ENCODE results near the gene NXNL1. TPM values are rescaled to one million over a fixed set of nuclear protein-coding genes. Genes with fewer than 3 reads are reported as not detected.

Gene NXNL1
- polyA plus RNA-seq, 3 donors = not detected

DNA sequence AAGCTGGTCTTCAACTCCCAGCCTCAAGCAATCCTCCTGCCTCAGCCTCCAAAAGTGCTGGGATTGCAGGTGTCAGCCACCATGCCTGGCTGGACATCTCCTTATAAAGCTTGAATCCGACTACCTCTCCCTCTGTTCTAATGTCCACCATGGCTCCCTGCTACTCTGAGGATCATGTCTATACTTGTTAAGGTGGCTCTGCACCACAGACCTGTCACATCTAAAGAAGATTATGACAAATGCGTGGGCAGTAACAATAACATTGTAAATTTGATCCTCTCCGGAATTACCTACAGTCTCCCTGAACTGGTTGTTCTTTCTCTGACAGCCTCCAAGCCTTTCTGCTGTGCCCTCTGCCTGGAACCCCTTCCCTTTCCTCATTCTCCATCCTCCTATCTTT is 1.8 kb downstream of the NXNL1 start:
- no peak for DNase-seq (ENCODE audit: low read depth in 3 of 3, low spot score in 2 of 3)

DNA sequence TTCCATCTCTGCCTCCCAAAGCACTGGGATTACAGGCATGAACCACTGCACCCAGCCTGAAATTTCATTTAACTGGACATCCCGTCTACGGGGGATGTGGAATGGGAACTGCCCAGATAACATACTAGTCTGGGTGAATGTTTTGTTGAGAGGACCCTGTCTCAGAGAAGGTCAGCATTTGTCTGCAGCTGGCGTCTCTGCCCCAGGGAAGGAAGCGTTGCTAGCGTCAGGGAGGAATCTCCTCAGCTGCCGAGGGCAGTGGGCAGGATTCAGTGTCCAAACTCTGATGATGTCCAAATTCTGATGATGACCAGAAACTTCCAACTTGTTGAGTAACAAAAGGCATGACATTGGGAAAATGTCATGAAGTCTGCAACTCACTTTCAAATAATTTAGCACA is 3.1 kb downstream of the NXNL1 start:
- no peak for DNase-seq (ENCODE audit: low read depth in 3 of 3, low spot score in 2 of 3)

DNA sequence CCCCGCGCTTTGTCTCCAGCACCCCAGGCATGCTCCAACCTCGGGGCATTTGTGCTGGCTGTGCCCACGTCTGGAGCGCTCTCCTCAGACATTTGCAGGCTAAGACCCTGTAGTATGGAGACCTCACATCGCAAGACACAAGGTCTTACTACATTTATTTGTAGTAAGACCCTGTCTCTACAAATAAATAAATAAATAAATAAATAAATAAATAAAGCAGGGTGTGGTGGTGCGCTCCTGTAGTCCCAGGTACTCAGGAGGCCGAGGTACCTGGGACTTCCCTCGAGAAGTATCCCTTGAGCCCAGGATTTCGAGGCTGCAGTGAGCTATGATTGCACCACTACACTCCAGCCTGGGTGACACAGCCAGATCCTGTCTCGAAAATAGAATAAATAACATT is 4.6 kb downstream of the NXNL1 start:
- DNase-seq (ENCODE audit: low read depth in 3 of 3, low spot score in 2 of 3) = no peak

DNA sequence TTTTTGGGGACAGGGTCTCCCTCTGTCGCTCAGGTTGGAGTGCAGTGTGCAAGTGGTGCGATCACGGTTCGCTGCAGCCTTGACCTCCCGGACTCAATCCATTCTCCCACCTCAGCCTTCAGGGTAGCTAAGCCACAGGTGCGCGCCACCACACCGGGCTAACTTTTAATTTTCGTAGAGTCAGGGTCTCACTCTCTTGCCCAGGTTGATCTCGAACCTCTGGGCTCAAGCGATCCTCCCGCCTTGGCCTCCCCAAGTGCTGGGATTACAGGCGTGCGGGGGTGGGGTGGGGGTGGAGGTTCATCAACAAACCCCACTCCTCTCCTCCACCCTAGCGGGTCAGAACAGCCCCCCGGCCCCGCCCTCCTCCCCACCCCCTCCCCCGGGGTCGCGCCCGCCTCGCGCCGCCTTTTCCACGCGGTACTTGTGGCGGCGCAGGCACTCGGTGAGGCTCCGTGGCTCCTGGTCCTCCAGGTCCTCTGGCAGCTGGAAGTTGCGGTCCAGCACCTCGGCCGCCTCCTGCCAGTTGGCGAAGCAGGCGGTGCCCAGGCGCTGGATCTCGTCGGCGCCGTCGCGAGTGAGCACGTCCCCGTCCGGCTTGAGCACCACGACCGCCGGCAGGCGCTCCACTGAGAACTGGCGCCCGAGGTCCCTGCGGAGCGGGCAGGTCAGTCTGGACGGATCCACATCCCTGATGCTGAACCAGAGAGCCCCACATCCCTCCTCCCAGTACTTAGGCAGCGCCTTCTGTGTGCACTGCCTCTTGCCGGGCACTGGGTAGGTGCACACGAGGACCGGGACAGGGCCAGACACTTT is 5.2 kb downstream of the NXNL1 start:
- DNase-seq (ENCODE audit: low read depth in 3 of 3, low spot score in 2 of 3) = no peak

DNA sequence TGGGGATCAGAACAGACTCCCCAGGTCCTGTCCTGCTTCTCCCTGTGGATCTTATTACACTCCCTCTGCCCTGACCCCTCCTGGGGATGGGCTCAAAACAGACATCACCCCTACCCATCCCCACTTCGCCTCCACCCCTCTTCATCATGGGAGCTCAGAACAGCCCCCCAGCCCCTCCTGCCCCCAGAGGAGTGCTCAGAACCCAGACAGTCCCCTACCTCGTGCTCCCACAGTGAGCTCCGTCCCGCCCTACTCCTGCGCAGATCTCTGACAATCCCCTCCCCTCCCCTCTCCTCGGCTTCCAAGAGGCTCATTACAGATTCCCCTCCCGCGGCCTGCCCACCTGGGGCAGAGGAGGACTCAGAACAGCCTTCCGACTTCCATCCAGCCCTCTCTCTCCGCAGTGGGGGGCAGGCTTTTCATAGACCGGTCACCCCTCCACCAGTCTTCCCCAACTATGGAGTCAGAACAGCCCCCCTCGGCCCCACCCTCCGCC is 6.1 kb downstream of the NXNL1 start:
- DNase-seq (ENCODE audit: low read depth in 3 of 3, low spot score in 2 of 3) = no peak

DNA sequence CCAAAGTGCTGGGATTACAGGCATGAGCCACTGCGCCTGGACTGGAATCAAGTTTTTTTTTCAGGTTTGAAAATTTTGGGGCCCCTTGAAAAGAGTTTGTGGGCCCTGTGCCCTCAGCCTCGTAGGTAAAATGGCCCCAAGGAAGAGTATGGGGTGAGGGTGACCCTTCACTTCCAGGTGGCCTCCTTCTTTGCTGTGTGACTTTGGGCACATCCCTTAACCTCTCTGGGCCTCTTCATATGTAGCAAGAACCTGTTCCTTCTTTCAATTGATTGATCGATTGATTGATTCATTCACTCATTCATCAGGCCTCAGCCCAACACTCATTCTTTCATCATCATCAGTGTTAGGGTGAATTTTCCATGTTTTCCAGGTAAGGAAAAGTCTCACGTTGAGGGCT is 8.9 kb downstream of the NXNL1 start:
- no peak for DNase-seq (ENCODE audit: low read depth in 3 of 3, low spot score in 2 of 3)

DNA sequence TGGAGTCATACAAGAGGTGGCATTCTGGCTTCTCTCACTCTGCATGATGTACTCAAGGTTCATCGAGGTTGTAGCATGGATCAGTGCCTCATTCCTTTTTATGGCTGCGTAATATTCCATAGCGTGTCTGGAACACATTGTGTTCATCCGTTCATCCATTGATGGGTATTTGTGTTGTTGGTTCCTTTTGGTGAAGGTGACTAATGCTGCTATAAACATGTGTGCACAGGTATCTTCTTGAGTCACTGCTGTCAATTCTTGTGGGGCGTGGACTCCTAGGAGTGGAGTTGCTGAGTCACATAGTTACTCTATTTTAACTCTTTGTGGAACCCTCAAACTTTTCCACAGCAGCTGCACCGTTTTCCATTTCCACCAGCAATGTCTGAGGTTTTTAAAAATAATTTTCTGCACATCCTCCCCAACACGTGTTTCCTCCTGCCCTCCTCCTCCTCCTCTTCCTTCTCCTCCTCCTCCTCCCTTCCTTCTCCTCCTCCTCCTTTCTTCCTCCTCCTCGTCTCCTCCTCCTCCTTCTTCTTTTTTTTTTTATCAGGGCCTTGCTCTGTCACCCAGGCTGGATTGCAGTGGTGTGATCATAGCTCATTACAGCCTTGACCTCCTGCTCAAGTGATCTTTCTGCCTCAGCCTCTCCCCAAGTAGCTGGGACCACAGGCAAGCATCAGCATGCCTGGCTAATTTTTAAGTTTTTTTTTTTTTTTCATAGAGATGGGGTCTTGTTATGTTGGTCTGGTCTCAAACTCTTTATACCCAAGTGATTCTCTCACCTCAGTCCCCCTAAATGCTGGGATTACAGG is 10.3 kb downstream of the NXNL1 start:
- no peak for DNase-seq (ENCODE audit: low read depth in 3 of 3, low spot score in 2 of 3)

DNA sequence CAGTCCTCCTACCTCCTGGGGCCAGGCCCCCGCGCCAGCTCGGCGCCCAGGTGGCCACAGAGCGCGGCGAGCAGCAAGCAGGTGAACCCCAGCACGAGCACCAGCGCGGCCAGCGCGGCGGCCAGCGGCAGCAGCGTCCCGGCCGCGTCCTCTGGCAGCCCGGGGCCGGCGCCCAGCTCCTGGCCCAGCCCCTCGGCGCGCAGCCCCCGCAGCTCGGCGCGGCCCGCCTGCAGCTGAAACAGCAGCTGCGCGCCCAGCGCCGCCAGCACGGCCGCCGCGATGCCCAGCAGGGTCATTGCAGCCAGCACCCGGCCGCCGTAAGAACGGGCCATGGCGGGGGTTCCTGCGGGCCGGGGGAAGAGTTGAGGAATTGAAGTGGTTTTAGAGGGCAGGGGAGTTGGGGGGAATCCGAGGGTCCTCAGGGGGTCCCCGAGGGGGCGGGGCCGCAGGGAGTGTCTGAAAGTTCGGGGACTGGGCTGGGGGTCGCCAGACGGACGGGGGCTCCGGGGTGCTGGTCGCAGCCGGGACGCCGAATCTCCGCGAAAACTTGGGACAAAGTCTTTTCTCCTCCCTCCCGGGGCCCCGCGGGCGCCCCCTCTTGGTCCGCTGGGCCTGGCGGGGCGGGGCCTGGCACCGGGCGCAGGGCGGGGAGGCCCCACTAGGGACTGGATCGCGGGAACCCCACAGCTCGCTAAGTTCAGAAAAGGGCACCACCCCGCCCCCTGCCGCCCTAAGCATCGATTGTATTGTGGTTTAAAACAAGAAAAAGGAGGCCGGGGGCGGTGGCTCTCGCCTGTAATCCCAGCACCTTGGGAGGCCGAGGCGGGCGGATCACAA is 12.4 kb downstream of the NXNL1 start, which contains the start of gene TMEM221:
TSS of gene TMEM221 (minus strand) at position 538 of the 837 bp plus-strand sequence. CDS start at position 332, 206 bp downstream.
- DNase-seq (ENCODE audit: low read depth in 3 of 3, low spot score in 2 of 3) = no peak

DNA sequence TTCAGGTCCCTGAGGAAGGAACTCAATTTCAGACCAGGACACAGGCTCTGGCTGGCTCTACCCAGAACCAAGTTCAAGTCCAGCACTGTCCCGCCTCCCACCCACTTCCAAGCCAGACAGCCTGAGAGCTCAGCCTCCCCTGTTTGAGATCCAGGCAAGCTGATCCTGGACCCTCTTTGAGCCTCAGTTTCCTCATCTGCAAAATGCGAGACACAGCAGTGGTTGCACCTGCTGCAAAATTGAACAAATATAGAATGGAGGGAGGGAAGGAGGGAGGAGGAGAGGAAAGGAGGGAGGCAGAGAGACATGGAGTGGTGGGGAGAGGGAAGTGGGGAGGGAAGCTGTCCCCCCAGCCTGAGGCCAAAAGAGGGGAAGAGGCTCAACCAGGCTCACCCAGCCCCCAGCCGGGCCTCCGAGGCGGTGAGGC is 13.0 kb downstream of the NXNL1 start:
- DNase-seq (ENCODE audit: low read depth in 3 of 3, low spot score in 2 of 3) = no peak

DNA sequence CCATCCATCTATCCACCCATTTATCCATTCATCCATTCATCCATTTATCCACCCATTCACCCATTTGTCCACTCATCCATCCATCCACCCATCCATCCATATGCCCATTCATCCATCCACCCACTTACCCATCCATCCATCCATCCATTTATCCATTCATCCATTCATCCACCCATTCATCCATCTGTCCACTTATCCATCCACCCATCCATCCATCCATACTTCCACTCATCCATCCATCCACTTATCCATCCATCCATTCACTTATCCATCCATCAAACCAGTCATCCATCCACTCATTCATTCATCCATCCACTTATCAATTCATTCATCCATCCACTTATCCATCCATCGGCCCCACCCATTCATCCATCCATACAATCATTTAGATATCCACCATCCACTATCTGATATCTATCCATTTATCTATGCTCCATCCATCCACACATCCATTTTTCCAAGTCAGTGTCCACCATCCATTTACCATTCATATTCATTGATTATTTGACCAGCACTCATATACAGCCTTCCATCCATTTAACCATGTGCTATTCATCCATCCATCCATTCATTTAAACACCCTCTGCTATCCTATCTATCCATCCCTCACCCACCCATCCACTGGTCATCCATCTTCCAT is 15.1 kb downstream of the NXNL1 start:
- no peak for DNase-seq (ENCODE audit: low read depth in 3 of 3, low spot score in 2 of 3)

DNA sequence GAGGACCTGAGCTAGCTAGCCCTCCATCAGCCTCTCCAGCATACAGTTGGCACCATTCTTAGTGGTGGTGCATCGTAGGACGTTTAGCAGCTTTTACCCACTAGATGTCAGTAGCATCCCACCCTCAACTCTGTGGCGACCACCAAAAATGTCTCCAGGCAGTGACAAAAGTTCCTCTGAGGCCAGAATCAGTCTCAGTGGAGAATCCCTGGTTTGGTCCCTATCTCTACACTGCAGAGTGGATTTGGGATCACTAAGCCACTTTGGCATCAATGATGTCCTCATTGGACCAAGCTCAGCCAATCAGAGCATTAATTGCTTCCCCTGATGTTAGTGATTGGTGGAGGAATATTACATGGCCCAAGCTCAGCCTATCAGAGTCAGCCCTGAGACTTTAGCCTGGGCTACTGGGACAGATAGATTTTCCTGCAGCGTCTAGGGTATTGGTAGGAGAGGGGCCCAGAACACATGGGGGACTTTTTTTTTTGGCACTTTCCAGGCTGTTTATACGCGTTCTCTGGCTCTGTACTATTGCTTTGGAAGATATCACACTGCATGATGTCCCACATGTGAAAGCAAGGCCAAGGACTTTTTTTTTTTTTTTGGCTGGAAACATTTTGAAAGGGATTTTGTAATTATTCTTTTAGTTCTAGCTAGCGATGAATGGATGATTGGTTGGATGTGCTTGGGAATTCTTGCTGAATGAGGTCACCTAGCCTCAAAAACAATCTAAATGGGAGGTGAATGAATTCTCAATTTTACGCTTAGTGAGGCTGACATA is 19.3 kb downstream of the NXNL1 start:
- no peak for DNase-seq (ENCODE audit: low read depth in 3 of 3, low spot score in 2 of 3)

DNA sequence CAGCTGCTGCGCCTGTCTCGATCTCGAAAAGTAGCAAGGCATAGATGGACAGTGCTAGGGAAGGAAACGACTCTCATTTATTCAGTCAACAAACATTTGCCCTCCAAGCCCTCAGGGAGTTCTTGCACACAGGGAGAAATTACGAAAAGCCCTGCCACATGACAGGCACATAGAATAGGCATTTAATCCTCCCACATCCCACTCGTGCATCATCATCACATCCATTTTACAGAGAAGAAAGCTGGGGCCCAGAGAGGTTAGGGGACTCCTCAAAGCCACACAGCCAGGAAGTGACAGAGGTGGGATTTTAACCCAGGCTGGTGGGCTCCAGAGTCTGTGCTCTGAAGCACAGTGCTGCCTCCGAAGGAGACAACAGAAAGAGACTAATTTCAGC is 23.9 kb downstream of the NXNL1 start:
- DNase-seq (ENCODE audit: low read depth in 3 of 3, low spot score in 2 of 3) = no peak

DNA sequence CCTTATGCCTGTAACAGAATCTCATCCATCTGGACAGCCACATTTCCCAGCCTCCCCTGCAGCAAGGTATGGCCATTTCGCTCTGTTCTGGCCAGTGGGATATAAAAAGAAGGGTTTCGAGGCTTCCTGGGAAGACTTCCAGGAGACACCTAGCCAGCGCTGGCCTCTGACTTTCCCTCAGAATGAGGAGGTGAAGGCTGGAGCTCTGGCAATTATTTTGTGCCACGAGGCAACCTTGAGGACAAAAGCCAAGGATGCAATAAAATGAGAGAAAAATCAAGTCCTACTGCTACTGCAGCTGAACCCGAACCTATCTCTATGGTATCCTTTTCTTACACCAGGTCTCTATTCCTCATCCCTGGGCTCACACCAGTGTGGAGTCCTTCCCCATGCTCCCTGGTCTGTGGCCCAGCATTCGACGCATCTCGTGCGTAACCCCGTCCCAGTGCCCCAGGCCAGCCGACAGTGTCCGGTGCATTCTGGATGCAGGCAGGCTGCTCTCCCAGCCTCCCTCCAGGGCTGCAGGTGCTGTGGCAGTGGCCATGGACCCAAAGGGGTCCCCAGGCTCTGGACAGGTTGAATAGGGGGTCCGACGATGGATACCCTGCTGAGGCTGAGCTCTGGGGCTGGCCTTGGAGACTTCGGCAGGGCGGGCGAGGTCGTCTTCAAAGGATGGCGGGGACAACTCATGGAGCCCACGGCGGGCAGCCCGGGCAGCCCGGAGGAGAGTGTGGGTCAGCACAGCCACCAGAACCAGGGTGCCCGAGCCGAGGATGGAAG is 24.4 kb downstream of the NXNL1 start:
- no peak for DNase-seq (ENCODE audit: low read depth in 3 of 3, low spot score in 2 of 3)

DNA sequence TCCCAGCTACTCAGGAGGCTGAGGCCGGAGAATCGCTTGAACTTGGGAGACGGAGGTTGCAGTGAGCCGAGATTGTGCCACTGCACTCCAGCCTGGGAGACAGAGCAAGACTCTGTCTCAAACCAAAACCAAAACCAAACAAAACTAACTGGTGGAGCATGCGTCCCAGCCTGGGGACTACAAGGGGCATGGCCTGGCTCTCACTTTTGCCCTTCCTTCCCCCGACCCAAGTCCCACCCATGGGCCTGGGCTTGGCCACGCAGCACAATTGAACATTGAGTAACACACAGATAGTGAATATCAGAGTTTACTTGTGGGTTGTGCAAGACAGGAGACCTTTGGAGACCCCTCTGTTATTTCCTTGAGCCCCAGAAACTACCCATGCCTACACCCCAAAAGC is 25.5 kb downstream of the NXNL1 start:
- no peak for DNase-seq (ENCODE audit: low read depth in 3 of 3, low spot score in 2 of 3)

DNA sequence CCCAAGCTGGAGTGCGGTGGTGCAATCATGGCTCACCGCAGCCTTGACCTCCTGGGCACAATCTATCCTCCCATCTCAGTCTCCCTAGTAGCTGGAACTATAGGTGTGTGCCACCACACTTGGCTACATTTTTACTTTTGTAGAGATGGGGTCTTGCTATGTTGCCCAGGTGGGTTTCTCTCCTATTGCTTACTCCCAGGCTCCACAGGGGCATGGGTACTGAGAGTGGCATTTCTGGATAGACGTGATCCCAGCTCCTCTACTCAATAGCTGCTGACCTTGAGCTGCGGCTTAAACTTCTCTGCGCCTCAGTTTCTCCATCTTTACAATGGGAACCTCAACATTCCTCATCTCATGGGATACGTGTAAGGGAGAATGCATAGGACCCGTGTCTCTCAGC is 29.3 kb downstream of the NXNL1 start:
- DNase-seq (ENCODE audit: low read depth in 3 of 3, low spot score in 2 of 3) = no peak

DNA sequence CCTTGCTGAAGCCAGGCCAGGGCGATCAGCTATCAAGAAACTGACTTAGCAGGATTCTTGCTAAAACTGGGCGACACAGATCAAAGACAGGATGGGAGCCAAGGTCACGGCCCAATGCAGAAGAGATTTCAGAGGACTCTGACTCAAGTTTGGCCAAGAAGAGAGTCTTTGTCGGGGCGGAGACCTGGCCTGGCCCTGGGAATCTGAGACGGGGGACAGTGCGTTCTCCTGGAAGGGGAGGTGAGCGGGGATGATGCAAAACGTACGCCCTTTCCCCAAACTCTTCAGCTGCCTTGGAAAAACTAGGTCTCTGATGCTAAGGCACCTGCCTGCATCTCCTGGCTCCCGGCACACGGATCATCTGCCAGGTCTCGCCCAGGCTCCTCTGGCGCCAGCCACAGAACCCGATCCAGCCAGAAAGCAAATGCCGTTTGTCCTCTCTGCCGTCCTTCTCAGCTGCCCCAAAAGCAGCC is 31.0 kb downstream of the NXNL1 start:
- no peak for DNase-seq (ENCODE audit: low read depth in 3 of 3, low spot score in 2 of 3)

DNA sequence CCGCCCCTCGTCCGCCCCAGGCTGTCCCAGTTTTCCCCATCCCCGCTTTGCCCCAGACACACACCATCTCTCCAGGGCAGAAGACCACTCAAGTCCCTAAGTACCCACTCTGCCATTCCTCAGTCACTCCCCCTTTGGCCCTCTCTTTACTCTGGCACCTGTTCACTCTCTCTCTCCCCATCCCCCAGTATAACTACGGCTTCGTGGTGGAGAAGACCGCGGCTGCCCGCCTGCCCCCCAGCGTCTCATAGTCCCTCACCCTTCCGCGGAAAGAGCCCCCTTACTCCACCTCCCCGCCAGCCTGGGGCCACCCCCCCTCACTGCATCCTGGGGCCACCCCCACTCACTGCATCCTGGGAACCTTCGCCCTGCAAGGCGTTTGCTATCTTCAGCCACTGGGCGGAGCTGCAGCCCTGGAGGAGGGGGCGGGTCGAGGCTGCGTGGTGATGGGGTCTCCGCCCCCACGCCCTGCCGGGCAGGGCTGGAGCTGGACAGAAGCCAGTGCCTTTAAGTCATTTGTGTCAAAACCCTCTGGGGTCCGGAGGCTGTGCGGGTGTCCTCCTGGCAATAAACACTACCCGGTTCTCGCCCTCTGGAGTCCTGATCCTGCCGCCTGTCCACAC is 35.9 kb downstream of the NXNL1 start:
- no peak for DNase-seq (ENCODE audit: low read depth in 3 of 3, low spot score in 2 of 3)

All from right renal cortex interstitium (tissue), 3 donors.